ENCODE data around the gene FRY.

Gene FRY

DNA sequence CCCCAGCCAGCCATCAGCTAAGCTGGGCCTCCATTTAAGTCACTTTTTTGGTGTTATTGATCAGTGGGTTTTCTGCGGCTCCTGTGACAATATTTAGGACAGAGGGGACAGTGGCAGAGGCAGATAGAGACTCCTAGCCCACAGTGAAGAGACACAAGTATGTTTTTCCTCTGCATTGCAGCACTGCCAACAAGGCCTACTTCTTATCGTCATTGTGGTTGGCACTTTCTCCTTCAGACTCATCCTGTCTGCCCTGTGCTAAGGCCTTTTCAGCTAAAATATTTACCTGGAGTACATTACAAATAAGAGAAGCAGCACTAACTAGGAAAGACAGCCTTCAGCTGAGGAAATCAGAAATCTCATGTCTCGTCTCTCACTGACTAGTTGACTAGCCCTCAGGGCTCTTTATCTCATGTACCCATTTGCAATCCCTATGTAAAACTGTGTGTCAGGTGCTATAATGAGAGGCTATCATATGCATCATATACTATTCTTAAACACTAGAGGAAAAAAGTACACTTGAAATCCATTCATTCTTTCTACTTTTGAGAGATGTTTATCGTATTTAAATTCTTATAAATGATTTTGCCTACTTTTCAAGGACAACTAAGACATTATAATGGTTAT lies 221.4 kb downstream of the FRY start:
- Histone ChIP-seq H3K9ac (ENCODE audit: low read length) (no peak overlapping the region), H3K36me3 (ENCODE audit: control insufficient read depth, insufficient read depth, low read length) (peaks cover 2% of the 10 kb centered on the region), H3K27me3 (ENCODE audit: control insufficient read depth, insufficient read depth, low read length) (no peaks in the 10 kb centered on the region), H3K4me3 (ENCODE audit: low read length) (no peak overlapping the region), H3K27ac (ENCODE audit: low read depth, low read length) (peak overlapping the region; percentile 33), H3K4me1 (ENCODE audit: control insufficient read depth, insufficient read depth, low read length) (peaks cover 8% of the 10 kb centered on the region)

DNA sequence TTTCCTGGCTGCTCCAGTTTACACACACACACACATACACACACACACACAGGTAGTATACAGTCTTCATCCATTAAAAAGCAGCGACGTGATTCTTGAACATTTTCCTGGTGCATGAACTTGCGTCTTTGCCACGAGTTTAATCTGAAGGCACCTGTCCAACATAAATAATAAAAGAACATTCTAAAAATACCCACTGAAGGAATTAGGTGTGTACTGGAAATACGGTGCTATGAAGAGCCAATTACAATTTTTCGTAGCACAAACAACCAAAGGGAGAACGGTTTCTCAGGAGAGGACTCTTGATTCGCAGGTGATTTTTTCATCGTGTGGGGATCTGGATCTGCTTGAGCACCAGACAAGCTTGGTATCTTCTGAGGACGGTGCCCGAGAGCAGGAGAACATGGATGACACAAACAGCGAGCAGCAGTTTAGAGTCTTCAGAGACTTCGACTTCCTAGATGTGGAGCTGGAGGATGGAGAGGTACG lies 222.4 kb downstream of the FRY start:
- Histone ChIP-seq H3K4me1 (ENCODE audit: control insufficient read depth, insufficient read depth, low read length) (peaks cover 8% of the 10 kb centered on the region), H3K36me3 (ENCODE audit: control insufficient read depth, insufficient read depth, low read length) (peaks cover 2% of the 10 kb centered on the region), H3K4me3 (ENCODE audit: low read length) (peak overlapping the region; percentile 58), H3K27ac (ENCODE audit: low read depth, low read length) (peak overlapping the region; percentile 84), H3K27me3 (ENCODE audit: control insufficient read depth, insufficient read depth, low read length) (no peaks in the 10 kb centered on the region), H3K9ac (ENCODE audit: low read length) (no peak overlapping the region)

DNA sequence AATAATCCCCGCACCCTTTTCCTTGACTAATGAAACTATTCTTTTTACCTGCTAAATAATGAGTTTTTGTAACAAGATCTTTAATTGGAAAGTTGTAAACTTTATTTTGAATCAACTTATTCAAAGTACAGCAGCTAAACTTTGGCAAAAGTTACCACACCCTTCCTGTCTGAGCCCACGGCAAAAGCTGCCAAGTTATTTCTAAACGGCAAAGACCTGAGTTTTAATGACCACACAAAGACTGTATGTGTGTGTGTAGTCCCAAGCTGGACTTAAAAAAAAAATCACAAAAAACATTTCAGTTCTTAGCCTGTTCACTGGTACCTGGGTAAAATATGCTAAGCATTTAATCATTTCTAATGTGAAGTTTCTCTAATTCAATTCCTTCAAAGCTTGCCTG lies 222.8 kb downstream of the FRY start:
- peaks cover 8% of the 10 kb centered on the region for H3K4me1 ChIP-seq (ENCODE audit: control insufficient read depth, insufficient read depth, low read length)
- peak overlapping the region; percentile 84 for H3K27ac ChIP-seq (ENCODE audit: low read depth, low read length)
- H3K27me3 ChIP-seq (ENCODE audit: control insufficient read depth, insufficient read depth, low read length), result no peaks in the 10 kb centered on the region
- peaks cover 2% of the 10 kb centered on the region for H3K36me3 ChIP-seq (ENCODE audit: control insufficient read depth, insufficient read depth, low read length)
- H3K9ac ChIP-seq (ENCODE audit: low read length), result no peak overlapping the region
- peak overlapping the region; percentile 58 for H3K4me3 ChIP-seq (ENCODE audit: low read length)

- H3K4me3 ChIP-seq (ENCODE audit: low read length), result peak overlapping the region; percentile 58
- H3K27me3 ChIP-seq (ENCODE audit: control insufficient read depth, insufficient read depth, low read length), result no peaks in the 10 kb centered on the region
- no peaks in the 10 kb centered on the region for H3K36me3 ChIP-seq (ENCODE audit: control insufficient read depth, insufficient read depth, low read length)
- H3K4me1 ChIP-seq (ENCODE audit: control insufficient read depth, insufficient read depth, low read length), result peaks cover 8% of the 10 kb centered on the region
- H3K27ac ChIP-seq (ENCODE audit: low read depth, low read length), result peak overlapping the region; percentile 84
- no peak overlapping the region for H3K9ac ChIP-seq (ENCODE audit: low read length)
These were observed 223.5 kb downstream of the FRY start for GRCh38 chr13:32254916-32255723.

- H3K4me3 ChIP-seq (ENCODE audit: low read length), result no peak overlapping the region
- H3K27ac ChIP-seq (ENCODE audit: low read depth, low read length), result peak overlapping the region; percentile 84
- H3K27me3 ChIP-seq (ENCODE audit: control insufficient read depth, insufficient read depth, low read length), result no peaks in the 10 kb centered on the region
- H3K36me3 ChIP-seq (ENCODE audit: control insufficient read depth, insufficient read depth, low read length), result no peaks in the 10 kb centered on the region
- H3K4me1 ChIP-seq (ENCODE audit: control insufficient read depth, insufficient read depth, low read length), result peaks cover 8% of the 10 kb centered on the region
- no peak overlapping the region for H3K9ac ChIP-seq (ENCODE audit: low read length)
These were observed 224.1 kb downstream of the FRY start for GRCh38 chr13:32255724-32256109.

DNA sequence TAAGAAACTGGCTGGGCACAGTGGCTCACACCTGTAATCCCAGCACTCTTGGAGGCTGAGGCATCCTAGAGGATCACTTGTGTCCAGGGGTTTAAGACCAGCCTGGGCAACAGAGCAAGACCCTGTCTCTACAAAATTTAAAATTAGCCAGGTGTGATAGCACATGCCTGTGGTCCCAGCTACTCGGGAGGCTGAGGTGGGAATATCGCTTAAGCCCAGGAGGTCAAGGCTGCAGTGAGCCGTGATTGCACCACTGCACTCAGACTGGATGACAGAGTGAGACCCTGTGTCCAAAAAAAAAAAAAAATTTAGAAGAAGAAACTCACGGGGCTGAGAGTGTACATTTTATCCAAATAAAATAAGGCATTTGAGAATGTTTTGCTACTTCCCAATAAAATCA lies 224.7 kb downstream of the FRY start:
- Histone ChIP-seq H3K27me3 (ENCODE audit: control insufficient read depth, insufficient read depth, low read length) (no peaks in the 10 kb centered on the region), H3K4me3 (ENCODE audit: low read length) (no peak overlapping the region), H3K27ac (ENCODE audit: low read depth, low read length) (no peak overlapping the region), H3K4me1 (ENCODE audit: control insufficient read depth, insufficient read depth, low read length) (peaks cover 8% of the 10 kb centered on the region), H3K9ac (ENCODE audit: low read length) (no peak overlapping the region), H3K36me3 (ENCODE audit: control insufficient read depth, insufficient read depth, low read length) (no peaks in the 10 kb centered on the region)

- no peaks in the 10 kb centered on the region for H3K36me3 ChIP-seq (ENCODE audit: control insufficient read depth, insufficient read depth, low read length)
- no peak overlapping the region for H3K27ac ChIP-seq (ENCODE audit: low read depth, low read length)
- no peaks in the 10 kb centered on the region for H3K27me3 ChIP-seq (ENCODE audit: control insufficient read depth, insufficient read depth, low read length)
- peaks cover 15% of the 10 kb centered on the region for H3K4me1 ChIP-seq (ENCODE audit: control insufficient read depth, insufficient read depth, low read length)
- H3K9ac ChIP-seq (ENCODE audit: low read length), result no peak overlapping the region
- H3K4me3 ChIP-seq (ENCODE audit: low read length), result no peak overlapping the region
These were observed 226.1 kb downstream of the FRY start for GRCh38 chr13:32257649-32258048.

DNA sequence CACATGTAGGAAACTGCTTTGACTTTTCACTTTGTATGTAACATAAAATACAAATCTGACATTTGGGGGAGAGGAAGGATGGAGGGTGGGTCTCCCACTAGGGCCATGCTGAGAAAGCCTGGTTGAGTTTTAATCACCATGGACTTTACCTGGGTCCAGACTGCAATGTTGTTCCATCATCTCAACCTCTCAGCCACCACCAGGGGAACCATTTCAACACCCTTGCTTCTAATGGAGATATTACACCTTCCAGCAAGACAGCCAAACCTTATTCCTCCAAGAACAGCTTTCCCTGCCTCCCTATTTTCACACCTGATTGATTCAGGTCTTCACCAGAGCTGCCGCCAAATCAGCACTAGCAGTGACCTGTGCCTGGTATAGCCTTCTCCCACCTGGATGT lies 227.5 kb downstream of the FRY start:
- Histone ChIP-seq H3K4me1 (ENCODE audit: control insufficient read depth, insufficient read depth, low read length) (peaks cover 11% of the 10 kb centered on the region), H3K4me3 (ENCODE audit: low read length) (no peak overlapping the region), H3K36me3 (ENCODE audit: control insufficient read depth, insufficient read depth, low read length) (no peaks in the 10 kb centered on the region), H3K27me3 (ENCODE audit: control insufficient read depth, insufficient read depth, low read length) (no peaks in the 10 kb centered on the region), H3K27ac (ENCODE audit: low read depth, low read length) (no peak overlapping the region), H3K9ac (ENCODE audit: low read length) (no peak overlapping the region)

GRCh38 chr13:32261567-32261966 lies 230.0 kb downstream of the FRY start:
- Histone ChIP-seq H3K4me3 (ENCODE audit: low read length) (no peak overlapping the region), H3K36me3 (ENCODE audit: control insufficient read depth, insufficient read depth, low read length) (peaks cover 4% of the 10 kb centered on the region), H3K4me1 (ENCODE audit: control insufficient read depth, insufficient read depth, low read length) (peaks cover 10% of the 10 kb centered on the region)

DNA sequence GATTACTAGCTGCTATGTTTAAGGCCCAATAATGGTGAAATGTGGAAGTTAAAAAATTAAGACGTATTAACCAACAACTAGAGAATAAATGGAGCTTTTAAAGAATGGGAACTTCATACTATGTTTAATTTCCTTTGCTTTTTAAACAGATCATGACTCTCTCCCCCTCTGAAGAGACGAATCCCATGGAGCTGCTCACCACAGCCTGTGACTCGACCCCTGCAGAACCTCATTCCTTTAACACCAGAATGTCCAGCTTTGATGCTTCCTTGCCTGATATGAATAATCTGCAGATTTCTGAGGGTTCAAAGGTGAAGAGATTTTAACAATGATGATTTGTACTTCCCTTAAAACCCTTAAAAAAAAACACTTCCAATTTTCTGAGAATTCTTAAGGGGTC lies 230.6 kb downstream of the FRY start:
- H3K27me3 ChIP-seq (ENCODE audit: control insufficient read depth, insufficient read depth, low read length), result no peaks in the 10 kb centered on the region
- H3K36me3 ChIP-seq (ENCODE audit: control insufficient read depth, insufficient read depth, low read length), result peaks cover 5% of the 10 kb centered on the region
- H3K27ac ChIP-seq (ENCODE audit: low read depth, low read length), result peak overlapping the region; percentile 76
- H3K4me3 ChIP-seq (ENCODE audit: low read length), result no peak overlapping the region
- peaks cover 10% of the 10 kb centered on the region for H3K4me1 ChIP-seq (ENCODE audit: control insufficient read depth, insufficient read depth, low read length)
- H3K9ac ChIP-seq (ENCODE audit: low read length), result no peak overlapping the region

More at GRCh38 chr13:32261567-32261966, 230.0 kb downstream of the FRY start:
- Histone ChIP-seq H3K27ac (ENCODE audit: low read depth, low read length) (peak overlapping the region; percentile 76), H3K9ac (ENCODE audit: low read length) (no peak overlapping the region), H3K27me3 (ENCODE audit: control insufficient read depth, insufficient read depth, low read length) (no peaks in the 10 kb centered on the region)

GRCh38 chr13:32262619-32263018 lies 231.0 kb downstream of the FRY start:
- Histone ChIP-seq H3K4me1 (ENCODE audit: control insufficient read depth, insufficient read depth, low read length) (peaks cover 10% of the 10 kb centered on the region), H3K27me3 (ENCODE audit: control insufficient read depth, insufficient read depth, low read length) (no peaks in the 10 kb centered on the region), H3K36me3 (ENCODE audit: control insufficient read depth, insufficient read depth, low read length) (peaks cover 8% of the 10 kb centered on the region), H3K9ac (ENCODE audit: low read length) (no peak overlapping the region), H3K4me3 (ENCODE audit: low read length) (no peak overlapping the region), H3K27ac (ENCODE audit: low read depth, low read length) (no peak overlapping the region)

GRCh38 chr13:32264407-32264806 lies 232.8 kb downstream of the FRY start:
- H3K27me3 ChIP-seq (ENCODE audit: control insufficient read depth, insufficient read depth, low read length), result no peaks in the 10 kb centered on the region
- H3K4me3 ChIP-seq (ENCODE audit: low read length), result no peak overlapping the region
- H3K4me1 ChIP-seq (ENCODE audit: control insufficient read depth, insufficient read depth, low read length), result peaks cover 10% of the 10 kb centered on the region
- no peak overlapping the region for H3K27ac ChIP-seq (ENCODE audit: low read depth, low read length)
- peaks cover 8% of the 10 kb centered on the region for H3K36me3 ChIP-seq (ENCODE audit: control insufficient read depth, insufficient read depth, low read length)
- no peak overlapping the region for H3K9ac ChIP-seq (ENCODE audit: low read length)

Measured in rectal smooth muscle tissue (tissue), 1 donor.